OCI-LY7 (cell line): ENCODE measurements around the gene DNASE1L1.

ENCODE experiments used
- EZH2phosphoT487 ChIP-seq: fragments of 200-600 bp; sonication (generic); IDR thresholded peaks from 2 replicates; pipeline ENCODE4 v1.6.1; 2018; ENCODE audit warnings: low read depth, borderline replicate concordance, mild to moderate bottlenecking, mixed run types, antibody characterized with exemption, low read length, moderate library complexity, mixed read lengths
- TF ChIP-seq, protein P1 (sequence below): fragments of 200-600 bp; sonication (generic); conservative IDR thresholded peaks from 2 replicates; pipeline ENCODE4 v1.5.1; 2014; ENCODE audit warnings: mild to moderate bottlenecking, antibody characterized with exemption, low read length, moderate library complexity, mixed read lengths

DNA sequence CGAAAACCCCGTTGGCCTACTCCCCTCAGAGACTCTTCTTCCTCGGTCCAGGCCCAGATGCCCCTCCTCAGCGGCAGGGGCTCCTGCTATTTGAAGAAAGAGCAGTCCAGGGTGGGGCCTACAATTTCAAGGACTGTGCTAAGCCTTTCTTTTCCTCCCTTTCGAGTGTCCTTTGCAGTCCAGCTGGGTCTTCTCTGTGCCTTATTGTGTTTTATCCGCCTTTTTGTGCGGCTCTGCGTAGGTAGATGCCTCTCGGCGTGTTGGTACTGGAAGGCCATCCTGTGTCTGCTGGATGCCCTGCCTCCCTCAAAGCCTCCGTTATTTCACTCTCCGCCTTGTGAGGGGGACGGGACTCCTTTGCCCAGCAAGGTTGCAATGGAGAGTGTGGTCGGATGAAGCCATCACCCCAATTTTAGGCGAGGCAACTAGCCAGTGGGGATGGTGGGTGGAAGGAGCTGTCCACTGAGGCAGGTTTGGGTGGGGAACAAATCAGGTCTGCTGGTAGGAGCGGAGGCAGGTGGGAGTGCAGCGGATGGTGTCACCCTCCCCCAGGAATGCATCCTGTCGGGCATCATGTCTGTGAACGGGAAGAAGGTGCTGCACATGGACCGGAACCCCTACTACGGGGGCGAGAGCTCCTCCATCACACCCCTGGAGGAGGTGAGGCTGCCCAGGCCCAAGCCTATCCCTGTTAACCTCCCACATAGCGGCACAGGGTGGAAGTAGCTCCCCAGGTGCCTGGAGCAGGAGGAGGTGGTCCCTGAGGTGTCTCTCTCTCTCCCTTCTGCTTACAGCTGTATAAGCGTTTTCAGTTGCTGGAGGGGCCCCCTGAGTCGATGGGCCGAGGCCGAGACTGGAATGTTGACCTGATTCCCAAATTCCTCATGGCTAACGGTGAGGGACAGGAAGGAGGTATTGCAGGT, 29.2 kb upstream of the DNASE1L1 start:
- TF ChIP-seq, protein P1, sequence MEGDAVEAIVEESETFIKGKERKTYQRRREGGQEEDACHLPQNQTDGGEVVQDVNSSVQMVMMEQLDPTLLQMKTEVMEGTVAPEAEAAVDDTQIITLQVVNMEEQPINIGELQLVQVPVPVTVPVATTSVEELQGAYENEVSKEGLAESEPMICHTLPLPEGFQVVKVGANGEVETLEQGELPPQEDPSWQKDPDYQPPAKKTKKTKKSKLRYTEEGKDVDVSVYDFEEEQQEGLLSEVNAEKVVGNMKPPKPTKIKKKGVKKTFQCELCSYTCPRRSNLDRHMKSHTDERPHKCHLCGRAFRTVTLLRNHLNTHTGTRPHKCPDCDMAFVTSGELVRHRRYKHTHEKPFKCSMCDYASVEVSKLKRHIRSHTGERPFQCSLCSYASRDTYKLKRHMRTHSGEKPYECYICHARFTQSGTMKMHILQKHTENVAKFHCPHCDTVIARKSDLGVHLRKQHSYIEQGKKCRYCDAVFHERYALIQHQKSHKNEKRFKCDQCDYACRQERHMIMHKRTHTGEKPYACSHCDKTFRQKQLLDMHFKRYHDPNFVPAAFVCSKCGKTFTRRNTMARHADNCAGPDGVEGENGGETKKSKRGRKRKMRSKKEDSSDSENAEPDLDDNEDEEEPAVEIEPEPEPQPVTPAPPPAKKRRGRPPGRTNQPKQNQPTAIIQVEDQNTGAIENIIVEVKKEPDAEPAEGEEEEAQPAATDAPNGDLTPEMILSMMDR = no peak
- no peak for TF ChIP-seq EZH2phosphoT487
